ENCODE data around the gene C2orf92.
"Not testable (repeated sequence)": the region's sequence is repeated elsewhere in the genome, so short reads cannot be mapped to it uniquely, and the experiment has no call there.

C2orf92 gene

GRCh38 chr2:97695744-97696143, 26.2 kb downstream of the C2orf92 start:
- DNase-seq: no peak

GRCh38 chr2:97697252-97698235, 28.0 kb downstream of the C2orf92 start:
- peak; percentile 74 for DNase-seq

DNA sequence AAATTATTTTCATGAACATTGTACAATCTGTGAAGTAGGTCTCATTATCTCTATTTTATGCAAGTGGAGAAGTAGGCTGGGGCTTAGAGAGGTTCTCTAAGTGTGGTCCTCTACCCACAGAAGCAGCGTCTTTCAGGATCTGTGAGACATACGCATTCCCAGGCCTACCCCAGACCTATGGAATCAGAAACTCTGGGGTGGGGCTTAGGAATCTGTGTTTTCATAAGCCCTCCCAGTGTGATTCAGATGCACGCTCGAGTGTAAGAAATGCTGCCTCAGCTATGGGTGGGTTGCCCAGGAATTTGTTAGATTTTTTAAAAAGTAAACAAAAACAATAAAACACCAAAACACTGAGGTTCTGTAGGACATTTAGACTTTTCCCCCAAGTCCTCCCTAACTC, 29.0 kb downstream of the C2orf92 start:
- DNase-seq: no peak

- DNase-seq: peak; percentile 42
Measured at GRCh38 chr2:97699765-97700444, 30.4 kb downstream of the C2orf92 start.

DNA sequence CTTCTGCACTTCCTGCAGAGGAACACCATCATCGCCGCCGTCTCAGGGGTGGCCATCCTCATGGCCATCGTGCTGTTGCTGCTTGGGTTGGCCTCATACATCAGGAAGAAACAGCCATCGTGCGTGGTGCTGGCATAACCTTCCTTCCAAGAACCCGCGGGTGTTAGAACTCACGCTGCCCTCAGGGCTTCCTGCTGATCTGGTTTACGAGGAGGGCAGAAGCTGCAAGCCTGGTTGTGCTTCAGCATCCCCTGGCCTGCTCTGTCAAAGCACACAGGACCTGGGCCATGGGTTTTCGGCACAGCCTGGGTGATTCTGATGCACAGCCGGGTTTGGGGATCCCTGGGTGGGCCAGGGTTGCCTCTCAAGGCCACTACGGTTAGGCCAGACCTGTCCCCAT, 31.7 kb downstream of the C2orf92 start:
- DNase-seq: no peak

DNA sequence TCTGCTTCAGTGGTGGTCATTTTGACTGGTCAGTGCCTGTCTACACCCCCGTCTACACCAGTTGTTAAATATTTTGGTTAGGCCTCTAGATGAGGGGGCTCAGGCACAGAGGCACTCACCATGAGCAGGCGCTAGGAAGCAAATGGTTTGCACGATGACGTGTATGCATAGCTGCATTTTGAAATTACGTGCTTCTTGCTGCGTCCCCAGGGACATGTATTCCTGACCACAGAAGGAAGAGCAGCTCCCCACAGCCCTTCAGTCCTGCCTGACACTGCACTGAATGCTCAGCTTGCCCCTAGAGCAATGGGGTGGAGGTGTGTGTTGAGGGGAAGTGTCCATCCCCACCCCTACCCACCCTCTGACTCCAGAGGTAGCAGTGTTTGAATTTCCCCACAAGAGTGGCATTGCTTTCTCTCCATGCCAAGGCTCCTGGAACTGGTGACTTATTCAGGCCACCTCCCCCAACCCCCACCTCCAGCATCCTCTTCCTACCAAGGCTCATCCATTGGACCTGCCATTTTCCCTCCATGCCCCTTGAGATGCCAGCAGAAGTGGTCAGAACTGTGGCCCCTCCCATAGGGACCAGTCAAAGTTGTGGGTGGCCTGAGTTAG, 32.4 kb downstream of the C2orf92 start:
- no peak for DNase-seq

DNA sequence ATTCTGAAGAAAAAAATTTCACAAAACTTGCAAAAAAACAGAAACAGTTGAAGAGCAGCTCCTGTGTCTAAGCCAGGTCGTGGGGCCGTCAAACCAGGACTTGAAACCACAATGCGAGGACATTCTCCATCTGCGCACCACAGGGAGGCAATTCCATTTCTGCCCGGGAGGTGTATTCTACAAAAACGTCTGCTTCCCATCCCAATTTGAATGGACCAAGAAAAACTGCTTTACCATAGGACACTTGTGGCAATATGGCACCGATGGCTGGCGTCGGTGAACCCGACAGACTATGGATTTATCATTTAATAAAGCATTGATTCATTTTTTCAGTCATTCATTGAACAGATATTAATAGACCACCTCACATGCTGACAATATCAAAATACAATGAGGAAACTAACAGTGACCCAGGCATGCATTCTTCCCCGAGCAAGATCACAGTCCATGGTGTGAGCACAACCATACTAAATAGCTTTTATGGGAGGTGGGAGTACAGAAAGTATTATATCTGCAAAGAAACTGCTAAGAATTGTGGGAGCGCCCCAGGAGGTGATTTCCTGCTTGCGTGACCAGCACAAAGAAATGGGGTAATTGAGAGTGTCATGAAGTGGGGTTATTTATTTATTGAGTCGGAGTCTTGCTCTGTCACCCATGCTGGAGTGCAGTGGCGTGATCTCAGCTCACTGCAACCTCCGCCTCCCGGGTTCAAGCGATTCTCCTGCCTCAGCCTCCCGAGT, 33.4 kb downstream of the C2orf92 start:
- DNase-seq: no peak

DNA sequence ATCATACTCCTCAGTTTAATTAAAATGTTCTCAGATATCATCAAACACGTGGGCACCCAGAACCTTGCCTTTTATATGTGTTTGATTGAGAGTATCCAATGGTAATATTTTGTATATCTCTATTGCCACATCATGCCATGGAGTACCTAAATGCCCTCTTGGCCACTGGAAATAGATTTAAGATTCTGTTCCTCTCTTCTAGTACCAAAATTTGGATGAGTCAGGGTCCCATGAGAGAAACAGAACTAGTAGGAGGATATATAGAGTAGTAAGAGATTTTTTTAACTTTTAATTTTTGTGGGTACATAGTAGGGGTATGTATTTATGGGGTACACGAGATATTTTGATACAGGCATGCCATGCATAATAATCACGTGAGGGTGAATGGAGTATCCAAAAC, 34.2 kb downstream of the C2orf92 start:
- no peak for DNase-seq

DNA sequence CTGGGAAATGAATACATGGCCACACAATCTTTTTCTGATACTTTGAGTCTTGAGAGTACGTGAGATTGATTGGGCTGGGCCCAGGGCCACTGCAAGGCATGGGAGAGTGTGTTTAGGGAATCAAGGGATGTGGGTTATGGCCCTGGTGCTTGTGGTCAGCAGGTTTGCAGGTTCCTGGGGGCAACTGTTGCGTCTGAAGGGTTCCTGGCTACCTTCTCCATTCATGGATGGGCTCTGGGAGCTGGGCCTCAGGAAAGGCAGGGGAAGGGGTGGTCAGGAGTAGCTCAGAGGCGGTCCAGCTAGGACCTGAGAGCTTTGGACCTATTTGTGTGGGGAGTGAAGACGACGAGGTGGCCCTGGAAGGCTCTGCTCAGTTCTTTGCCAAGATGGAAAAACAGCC, 35.5 kb downstream of the C2orf92 start:
- DNase-seq: no peak

- no peak for DNase-seq
Measured at GRCh38 chr2:97706112-97706511, 36.6 kb downstream of the C2orf92 start.

GRCh38 chr2:97706708-97707345, 37.3 kb downstream of the C2orf92 start:
- DNase-seq: no peak

DNA sequence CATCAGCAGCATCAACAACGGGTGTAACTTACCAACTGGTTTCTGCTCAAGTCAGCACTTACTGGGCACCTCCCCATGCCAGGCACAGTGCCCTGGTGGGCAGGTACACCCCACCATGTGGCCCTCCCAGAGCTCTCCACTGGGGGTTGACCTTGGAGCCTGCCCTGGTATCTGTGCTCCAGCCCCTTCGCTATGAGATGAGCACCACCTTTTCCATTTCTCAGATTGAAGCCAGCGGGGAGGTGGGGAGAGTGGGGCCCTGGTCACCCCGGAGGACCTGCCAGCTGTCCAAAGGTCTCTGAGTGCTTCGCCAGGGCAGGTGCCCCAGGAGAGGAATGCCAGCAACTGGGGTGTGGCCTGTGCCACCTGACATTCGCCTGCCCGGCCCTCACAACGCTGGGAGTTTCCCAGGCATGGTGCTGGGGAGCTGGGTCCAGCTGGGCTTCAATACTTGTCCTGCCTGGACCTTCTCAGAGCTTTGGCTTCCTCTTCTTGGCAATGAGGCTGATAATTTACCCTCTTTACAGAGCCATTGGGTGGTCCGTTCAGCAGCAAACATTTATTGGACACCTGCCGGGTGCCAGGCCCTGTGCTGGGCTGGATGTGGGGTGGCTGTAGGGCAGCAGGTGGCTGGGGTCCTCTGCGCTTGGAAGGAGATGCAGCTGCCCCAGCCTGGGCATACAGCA, 38.0 kb downstream of the C2orf92 start:
- no peak for DNase-seq

DNA sequence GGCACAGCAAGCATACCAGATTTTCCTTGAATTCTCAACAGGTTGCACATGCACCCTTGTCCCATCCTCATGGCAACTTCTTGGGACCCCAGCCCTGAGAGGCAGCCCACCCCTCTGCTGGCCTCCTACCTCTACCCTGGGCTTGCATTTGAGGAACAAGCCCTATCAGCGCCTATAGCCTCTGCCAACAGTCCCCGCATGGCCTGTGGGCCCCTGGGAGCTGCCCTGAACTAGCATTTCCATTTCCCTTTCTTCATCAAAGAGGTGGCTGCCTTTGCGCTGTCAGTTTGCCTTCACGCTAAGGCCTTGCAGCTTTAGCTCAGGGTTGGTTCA, 38.5 kb downstream of the C2orf92 start:
- DNase-seq: no peak

DNA sequence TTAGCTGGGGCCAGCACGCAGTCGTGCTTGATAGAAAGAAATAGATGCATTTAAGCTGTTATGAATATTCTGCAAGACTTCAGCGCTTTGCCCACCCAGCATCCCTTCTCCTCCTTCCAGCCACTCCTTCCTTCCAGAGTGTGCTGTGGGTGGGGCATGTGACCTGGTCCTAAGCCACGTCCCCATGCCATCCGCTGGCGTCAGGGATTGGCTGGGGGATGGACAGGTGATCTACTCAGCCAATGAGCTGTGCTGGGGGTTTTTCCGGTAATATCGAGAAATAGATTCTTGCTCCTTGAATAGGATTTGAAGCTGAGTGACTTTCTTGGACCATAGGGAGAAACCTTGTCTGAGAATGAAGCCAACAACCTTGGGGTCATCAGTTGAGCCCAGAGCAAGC, 39.1 kb downstream of the C2orf92 start:
- no peak for DNase-seq

DNA sequence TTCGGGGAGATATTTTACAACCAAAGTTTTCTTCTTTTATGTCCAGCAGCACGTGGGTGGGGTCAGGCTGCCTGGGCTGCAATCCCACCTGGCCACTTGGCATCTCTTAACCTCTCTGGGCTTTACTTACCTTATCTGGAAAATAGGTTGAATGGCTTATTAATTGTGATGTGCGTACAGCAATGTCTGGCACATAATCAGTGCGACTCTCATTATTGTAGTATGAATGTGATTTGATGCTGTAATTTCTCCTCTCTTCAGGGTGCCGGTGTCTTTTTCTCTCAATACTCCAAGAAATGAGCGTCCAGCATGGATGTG, 41.8 kb downstream of the C2orf92 start:
- DNase-seq: no peak

DNA sequence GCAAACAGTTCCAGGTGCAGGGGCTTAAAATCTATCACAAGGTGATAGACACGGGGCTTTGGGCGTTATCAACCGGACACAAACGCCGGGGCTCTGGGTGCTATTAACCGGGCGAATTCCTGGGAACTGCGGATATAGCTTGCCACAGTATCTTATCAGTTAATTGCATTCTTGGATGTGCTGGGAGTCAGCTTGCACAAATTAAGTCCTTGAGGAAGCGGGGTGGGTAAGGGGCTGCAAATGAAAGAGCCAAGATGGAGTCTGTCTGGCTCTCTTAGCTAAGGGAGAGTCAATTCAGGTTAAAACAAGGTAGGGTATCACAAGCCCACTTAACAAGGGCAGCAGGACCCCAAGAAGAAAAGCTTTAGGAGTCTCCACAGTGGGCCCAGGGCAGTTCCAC, 42.7 kb downstream of the C2orf92 start:
- not testable (repeated sequence) for DNase-seq

GRCh38 chr2:97712693-97713295, 43.3 kb downstream of the C2orf92 start:
- no peak for DNase-seq

GRCh38 chr2:97713296-97714083, 44.0 kb downstream of the C2orf92 start, which contains the start of gene ZAP70:
ZAP70 (plus strand) TSS chr2:97713576; CDS start chr2:97724037, 10,461 bp downstream.
- no peak for DNase-seq

GRCh38 chr2:97714084-97714949, 44.8 kb downstream of the C2orf92 start:
- no peak for DNase-seq
